ENCODE measurements around the gene VWA7. TPM values are rescaled to one million over a fixed set of nuclear protein-coding genes. Genes with fewer than 3 reads are reported as not detected.

VWA7 gene, protein sequence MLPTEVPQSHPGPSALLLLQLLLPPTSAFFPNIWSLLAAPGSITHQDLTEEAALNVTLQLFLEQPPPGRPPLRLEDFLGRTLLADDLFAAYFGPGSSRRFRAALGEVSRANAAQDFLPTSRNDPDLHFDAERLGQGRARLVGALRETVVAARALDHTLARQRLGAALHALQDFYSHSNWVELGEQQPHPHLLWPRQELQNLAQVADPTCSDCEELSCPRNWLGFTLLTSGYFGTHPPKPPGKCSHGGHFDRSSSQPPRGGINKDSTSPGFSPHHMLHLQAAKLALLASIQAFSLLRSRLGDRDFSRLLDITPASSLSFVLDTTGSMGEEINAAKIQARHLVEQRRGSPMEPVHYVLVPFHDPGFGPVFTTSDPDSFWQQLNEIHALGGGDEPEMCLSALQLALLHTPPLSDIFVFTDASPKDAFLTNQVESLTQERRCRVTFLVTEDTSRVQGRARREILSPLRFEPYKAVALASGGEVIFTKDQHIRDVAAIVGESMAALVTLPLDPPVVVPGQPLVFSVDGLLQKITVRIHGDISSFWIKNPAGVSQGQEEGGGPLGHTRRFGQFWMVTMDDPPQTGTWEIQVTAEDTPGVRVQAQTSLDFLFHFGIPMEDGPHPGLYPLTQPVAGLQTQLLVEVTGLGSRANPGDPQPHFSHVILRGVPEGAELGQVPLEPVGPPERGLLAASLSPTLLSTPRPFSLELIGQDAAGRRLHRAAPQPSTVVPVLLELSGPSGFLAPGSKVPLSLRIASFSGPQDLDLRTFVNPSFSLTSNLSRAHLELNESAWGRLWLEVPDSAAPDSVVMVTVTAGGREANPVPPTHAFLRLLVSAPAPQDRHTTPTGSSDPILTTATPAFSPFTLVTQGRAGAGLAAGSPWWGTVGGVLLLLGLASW
- total RNA-seq, result 0.09 TPM in 1 of 2 replicates, not detected in the other

DNA sequence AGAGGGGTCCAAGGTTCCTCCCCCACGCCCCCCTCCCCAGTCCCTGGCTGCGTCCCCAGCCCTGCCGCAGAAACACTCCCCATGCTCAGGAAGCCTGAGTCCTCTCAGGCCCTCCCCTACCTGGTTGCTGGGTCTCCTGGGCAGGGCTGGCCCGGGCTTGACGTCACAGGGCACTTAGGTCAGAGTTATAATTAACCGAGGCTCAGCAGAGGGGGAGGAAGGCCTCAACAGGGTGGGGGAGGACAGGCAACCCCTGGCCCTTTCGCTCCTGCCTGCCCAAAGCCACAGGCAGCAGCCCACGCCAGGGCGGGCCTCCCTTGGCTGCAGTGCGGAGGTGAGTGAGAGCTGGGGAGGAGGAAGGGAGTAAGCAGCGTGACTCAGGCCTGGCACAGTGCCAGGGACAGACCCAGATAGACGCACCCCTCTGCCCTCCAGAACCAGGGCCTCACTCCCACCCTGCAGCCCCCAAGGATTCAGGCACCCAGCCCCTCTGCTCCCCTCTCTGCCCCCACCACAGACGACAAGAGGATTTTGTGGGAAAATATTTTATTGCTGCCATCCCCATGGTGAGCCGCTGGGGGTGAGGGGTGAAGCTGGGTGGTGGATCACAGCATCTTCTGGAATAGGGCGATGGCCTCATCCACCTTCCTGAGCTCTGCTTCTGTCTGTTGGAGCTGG lies at the start of gene VWA7:
Gene VWA7, minus strand, starts transcription at position 340 of the 678 bp plus-strand sequence. CDS start 549 bp downstream, outside the sequence.

GRCh38 chr6:31815025-31815838 lies 38.1 kb upstream of the VWA7 start, which contains the start of the genes HSPA1A and HSPA1L:
Gene HSPA1A, plus strand, starts transcription at chr6:31815543. Its CDS starts 214 bp downstream, at chr6:31815757.
Gene HSPA1L, minus strand, starts transcription at chr6:31815283. Its CDS starts 3,311 bp downstream, at chr6:31811972.

DNA sequence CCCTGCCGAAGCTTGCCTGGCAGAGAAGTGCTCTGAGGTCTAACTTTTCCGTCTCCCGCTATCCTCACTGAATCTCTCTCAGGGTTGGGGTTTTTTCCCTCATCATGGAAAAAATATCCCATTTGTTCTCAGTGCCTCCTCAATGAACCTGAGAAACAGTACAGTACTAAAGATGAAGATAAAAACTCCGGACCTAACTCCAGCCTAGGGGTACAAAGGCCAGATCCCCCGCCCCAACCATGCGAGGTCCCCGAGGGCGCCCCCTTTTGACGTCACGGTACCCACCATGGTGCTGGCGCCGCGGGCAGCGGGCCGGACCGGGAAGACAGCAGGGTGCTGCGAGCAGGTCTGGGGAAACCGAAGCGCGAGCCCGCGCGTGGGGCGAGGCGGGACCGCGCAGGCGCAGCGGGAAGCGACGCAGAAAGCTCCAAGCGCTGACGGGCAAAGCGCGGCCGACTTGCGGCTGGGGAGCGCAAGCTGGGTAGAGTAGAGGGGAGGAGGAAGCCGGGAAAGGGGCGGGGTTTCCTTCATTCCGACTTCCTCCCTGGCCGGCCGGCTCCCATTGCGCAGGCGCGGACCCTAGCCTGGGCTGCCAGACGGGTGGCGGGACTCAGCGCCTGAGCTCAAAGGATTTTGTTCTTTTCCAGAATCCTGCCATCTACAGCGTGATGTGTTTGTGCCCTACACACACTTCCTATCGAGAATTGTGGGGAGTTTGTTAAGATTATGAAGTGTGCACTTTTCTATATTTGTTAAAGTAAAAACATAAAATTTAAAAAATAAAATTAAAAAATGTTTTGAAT lies 29.5 kb upstream of the VWA7 start, which contains the start of gene LSM2:
Gene LSM2, minus strand, starts transcription at position 497 of the 803 bp plus-strand sequence. Its CDS starts 209 bp downstream, at position 288.

DNA sequence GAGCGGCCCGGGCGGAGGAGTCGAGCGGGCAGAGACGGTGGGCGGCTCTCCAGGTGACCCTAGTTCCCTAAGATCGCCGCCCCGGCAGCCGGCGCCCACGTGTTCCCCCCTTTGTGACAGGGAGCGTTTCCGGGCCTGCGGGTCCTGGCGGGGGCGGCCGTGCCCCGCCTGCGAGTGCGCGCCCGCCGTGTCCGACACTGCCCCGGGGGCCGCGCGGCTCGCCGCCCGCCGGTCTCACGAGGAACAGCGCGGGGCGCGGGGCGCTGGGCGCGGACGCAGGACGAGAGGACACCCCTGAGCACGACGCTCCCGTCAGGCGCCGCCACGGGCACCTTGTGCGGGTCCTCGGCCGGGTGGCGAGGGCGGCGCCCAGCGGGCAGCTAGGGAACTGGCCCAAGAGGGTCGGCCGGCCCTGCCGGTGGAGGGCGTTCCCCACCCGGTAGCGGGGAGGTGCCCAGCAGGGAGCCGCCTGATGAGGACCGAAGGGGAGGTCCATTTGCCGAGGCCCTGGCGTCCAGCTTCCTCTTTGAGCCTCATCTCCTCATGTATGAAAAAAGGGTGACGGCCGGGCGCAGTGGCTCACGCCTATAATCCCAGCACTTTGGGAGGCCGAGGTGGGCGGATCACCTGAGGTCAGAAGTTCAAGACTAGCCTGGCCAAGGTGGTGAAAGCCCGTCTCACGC lies 18.6 kb upstream of the VWA7 start, which contains the start of gene VARS1:
Gene VARS1, minus strand, starts transcription at position 137 of the 683 bp plus-strand sequence. CDS start 535 bp downstream, outside the sequence.

DNA sequence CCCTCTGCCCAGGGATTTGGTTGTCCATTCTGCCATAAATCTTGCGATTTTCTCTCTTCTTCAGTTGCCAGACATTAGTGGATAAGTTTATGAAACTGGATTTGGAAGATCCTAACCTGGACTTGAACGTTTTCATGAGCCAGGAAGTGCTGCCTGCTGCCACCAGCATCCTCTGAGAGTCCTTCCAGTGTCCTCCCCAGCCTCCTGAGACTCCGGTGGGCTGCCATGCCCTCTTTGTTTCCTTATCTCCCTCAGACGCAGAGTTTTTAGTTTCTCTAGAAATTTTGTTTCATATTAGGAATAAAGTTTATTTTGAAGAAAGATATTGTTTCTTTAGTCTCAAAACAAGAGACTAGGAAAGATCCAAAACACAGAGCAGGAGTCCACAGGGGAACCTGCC lies 14.8 kb downstream of the VWA7 start, which contains the start of gene SAPCD1:
Gene SAPCD1, plus strand, starts transcription at position 301 of the 400 bp plus-strand sequence. CDS start 399 bp downstream, outside the sequence.

DNA sequence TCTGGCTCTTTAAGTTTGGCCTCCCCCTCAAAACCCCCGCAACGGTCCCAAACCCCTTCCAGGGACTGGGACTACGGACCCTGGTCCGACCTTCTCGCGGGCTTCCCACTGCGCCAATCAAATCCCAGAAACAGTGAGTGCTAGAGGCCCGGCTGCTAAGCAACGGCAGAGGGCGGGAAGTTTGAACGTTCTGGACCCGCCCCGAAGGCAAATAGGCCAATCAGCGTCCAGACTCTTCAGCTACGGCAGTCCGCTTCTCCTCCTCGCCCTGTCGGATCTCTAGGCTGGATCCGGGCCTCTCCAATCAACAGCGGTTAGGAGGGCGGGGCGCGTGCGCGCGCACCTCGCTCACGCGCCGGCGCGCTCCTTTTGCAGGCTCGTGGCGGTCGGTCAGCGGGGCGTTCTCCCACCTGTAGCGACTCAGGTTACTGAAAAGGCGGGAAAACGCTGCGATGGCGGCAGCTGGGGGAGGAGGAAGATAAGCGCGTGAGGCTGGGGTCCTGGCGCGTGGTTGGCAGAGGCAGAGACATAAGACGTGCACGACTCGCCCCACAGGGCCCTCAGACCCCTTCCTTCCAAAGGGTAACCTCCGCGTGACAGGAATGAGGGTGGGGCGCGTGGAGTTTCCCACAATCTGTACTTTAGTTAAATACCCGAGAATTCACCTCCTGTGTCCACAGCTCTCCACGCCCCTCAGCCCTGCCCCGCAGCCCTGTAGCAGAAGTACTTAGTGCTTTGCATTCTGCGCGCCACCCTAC lies 37.3 kb downstream of the VWA7 start, which contains the start of gene MSH5:
Gene MSH5, plus strand, starts transcription at position 367 of the 758 bp plus-strand sequence. CDS start 462 bp downstream, outside the sequence.

DNA sequence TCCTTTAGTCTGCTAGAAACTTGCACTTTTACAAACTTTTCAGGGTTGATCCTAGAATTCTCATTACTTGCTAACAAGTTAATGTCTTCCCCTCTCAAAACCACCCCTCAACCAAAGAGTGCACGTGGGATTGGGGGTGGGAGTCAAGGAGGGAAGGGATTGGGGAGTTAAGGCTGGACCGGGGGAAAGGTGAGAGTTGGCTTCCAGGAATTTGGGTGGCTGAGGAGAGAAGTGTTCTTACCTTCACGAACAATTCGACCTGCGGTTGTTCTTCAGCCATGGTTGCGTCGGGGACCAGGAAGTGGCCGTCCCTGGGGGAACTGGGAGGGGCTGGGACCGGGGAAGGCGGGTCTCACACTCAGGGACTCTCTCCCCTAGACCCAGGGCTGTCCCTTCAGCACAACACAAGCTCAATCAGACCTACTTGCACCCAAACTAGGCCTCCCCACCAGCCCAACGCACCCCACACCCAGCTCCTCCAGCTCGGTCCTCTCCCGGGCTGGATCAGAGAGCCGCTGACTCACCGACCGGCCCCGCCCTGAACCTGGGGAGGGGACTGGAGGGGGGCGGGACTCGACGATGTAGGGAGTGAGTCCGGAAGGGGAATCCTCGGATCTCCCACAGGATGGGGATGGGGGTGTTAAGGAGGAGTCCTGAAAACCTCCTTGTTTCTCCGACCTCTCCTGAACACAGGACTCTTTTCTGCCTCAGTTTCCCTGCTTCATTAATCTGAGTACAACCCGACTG lies 40.9 kb downstream of the VWA7 start, which contains the start of gene CLIC1:
Gene CLIC1, minus strand, starts transcription at position 510 of the 747 bp plus-strand sequence. Its CDS starts 230 bp downstream, at position 280.

DNA sequence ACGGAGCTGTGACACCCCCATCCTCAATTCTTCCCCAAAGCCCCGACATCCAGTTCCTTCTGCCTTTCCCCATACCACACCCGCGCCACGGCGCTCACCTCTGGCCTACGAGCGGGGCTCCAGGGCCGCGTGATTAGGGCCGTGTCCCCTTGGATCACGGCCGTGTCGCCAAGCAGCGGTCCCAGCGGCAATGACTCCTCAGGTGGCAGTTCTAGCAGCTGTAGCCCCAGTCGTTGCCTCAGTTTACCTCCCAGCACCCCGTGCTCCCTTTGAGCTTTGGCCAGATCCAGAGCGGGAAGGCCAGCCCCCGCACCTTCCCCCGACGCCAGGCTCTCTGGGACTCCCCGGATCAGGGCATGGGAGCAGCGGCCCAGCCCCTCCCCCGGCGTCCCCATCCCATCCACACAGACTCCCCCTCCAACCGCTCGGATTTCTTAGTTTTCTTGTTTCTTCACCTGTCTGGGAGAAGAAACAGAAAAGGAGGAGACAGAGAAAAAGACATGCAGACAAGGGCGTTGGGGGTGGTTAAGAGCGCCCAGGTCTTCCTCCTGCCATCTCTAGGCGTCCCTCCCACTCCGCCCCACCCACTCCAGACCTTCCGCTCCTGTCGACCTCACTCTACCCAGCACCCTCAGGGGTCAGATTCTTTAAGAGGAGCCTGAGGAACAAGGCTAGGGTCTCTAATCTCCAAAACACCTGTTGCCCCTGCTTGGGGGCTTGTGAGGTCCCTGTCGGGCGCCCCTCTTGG lies 48.2 kb downstream of the VWA7 start, which contains the start of gene DDAH2:
Gene DDAH2, minus strand, starts transcription at position 533 of the 748 bp plus-strand sequence. Its CDS starts 138 bp downstream, at position 395.

DNA sequence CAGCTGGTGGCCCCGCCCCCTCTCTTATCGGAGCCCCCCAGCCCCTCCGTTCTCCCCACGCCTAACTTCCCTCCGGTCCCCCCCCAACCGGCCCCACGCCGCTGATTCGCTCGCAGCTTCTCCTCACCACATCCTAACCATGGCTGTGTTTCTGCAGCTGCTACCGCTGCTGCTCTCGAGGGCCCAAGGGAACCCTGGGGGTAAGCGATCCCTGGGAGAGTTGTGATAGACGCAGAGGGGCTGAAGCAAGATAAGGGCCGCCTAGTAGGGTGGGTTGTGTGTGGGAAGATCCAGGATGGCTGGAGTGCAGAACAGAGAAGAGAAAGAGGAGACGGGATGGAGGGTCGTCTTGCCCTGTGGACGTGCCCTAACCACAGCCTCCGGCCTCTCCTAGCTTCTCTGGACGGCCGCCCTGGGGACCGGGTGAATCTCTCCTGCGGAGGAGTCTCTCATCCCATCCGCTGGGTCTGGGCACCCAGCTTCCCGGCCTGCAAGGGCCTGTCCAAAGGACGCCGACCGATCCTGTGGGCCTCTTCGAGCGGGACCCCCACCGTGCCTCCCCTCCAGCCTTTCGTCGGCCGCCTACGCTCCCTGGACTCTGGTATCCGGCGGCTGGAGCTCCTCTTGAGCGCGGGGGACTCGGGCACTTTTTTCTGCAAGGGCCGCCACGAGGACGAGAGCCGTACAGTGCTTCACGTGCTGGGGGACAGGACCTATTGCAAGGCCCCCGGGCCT lies 53.7 kb downstream of the VWA7 start, which contains the start of gene MPIG6B:
Gene MPIG6B, plus strand, starts transcription at position 129 of the 735 bp plus-strand sequence. Its CDS starts 11 bp downstream, at position 140.

GRCh38 chr6:31721351-31722020 lies 55.6 kb downstream of the VWA7 start, which contains the start of gene LY6G6C:
Gene LY6G6C, minus strand, starts transcription at chr6:31721746. Its CDS starts 67 bp downstream, at chr6:31721679.

Other genes starting within 250 kb of the VWA7 start
- gene MCCD1, start 248.4 kb downstream of the VWA7 start, total RNA-seq, result not detected in 2 replicates
- gene DDX39B, start 235.3 kb downstream of the VWA7 start, total RNA-seq, result 296 and 474 TPM in 2 replicates
- gene ATP6V1G2, start 230.7 kb downstream of the VWA7 start, total RNA-seq, result 0.36 and 0.66 TPM in 2 replicates
- 24.7 and 29.7 TPM in 2 replicates for gene NFKBIL1, start 229.7 kb downstream of the VWA7 start, total RNA-seq
- gene LTA, start 205.0 kb downstream of the VWA7 start, total RNA-seq, result not detected in 2 replicates
- gene TNF, start 201.8 kb downstream of the VWA7 start, total RNA-seq, result not detected in 2 replicates
- 2.1 and 2.3 TPM in 2 replicates for gene LTB, start 194.9 kb downstream of the VWA7 start, total RNA-seq
- gene LST1, start 191.1 kb downstream of the VWA7 start, total RNA-seq, result 0.72 and 1.0 TPM in 2 replicates
- not detected in 2 replicates for gene NCR3, start 184.3 kb downstream of the VWA7 start, total RNA-seq
- gene AIF1, start 162.1 kb downstream of the VWA7 start, total RNA-seq, result not detected in 2 replicates
- gene PRRC2A, start 156.6 kb downstream of the VWA7 start, total RNA-seq, result 31.2 and 39.4 TPM in 2 replicates
- 84.7 and 106 TPM in 2 replicates for gene BAG6, start 124.7 kb downstream of the VWA7 start, total RNA-seq
- 0.19 and 0.54 TPM in 2 replicates for gene APOM, start 121.4 kb downstream of the VWA7 start, total RNA-seq
- gene C6orf47, start 116.5 kb downstream of the VWA7 start, total RNA-seq, result 18.3 and 21.0 TPM in 2 replicates
- 11.3 and 11.6 TPM in 2 replicates for gene GPANK1, start 112.3 kb downstream of the VWA7 start, total RNA-seq
- gene CSNK2B, start 111.2 kb downstream of the VWA7 start, total RNA-seq, result 88.2 and 101 TPM in 2 replicates
- 2.2 and 3.6 TPM in 2 replicates for gene LY6G5B, start 107.4 kb downstream of the VWA7 start, total RNA-seq
- 1.1 and 1.3 TPM in 2 replicates for gene LY6G5C, start 96.3 kb downstream of the VWA7 start, total RNA-seq
- gene ABHD16A, start 74.0 kb downstream of the VWA7 start, total RNA-seq, result 49.1 and 57.8 TPM in 2 replicates
- not detected in 2 replicates for gene LY6G6F, start 70.5 kb downstream of the VWA7 start, total RNA-seq
- not detected in 2 replicates for gene LY6G6D, start 62.0 kb downstream of the VWA7 start, total RNA-seq
- not detected in 2 replicates for gene LY6G6C, start 55.6 kb downstream of the VWA7 start, total RNA-seq
- gene MPIG6B, start 54.0 kb downstream of the VWA7 start, total RNA-seq, result not detected in 2 replicates
- gene DDAH2, start 48.0 kb downstream of the VWA7 start, total RNA-seq, result 82.0 and 106 TPM in 2 replicates
- gene CLIC1, start 40.8 kb downstream of the VWA7 start, total RNA-seq, result 714 and 927 TPM in 2 replicates
- 3.7 and 4.6 TPM in 2 replicates for gene MSH5, start 37.3 kb downstream of the VWA7 start, total RNA-seq
- gene SAPCD1, start 14.7 kb downstream of the VWA7 start, total RNA-seq, result 0.81 and 1.3 TPM in 2 replicates
- 64.4 and 67.7 TPM in 2 replicates for gene VARS1, start 18.4 kb upstream of the VWA7 start, total RNA-seq
- 33.2 and 44.6 TPM in 2 replicates for gene LSM2, start 29.6 kb upstream of the VWA7 start, total RNA-seq
- 0.72 and 0.85 TPM in 2 replicates for gene HSPA1L, start 38.0 kb upstream of the VWA7 start, total RNA-seq
- gene HSPA1A, start 38.2 kb upstream of the VWA7 start, total RNA-seq, result 73.9 and 103 TPM in 2 replicates
- 73.8 and 84.7 TPM in 2 replicates for gene HSPA1B, start 50.4 kb upstream of the VWA7 start, total RNA-seq
- gene NEU1, start 85.5 kb upstream of the VWA7 start, total RNA-seq, result 38.6 and 40.2 TPM in 2 replicates
- under 0.01 TPM in 1 of 2 replicates, not detected in the other for gene SLC44A4, start 101.7 kb upstream of the VWA7 start, total RNA-seq
- gene EHMT2, start 120.4 kb upstream of the VWA7 start, total RNA-seq, result 54.2 and 56.9 TPM in 2 replicates
- 4.2 and 6.8 TPM in 2 replicates for gene ZBTB12, start 124.8 kb upstream of the VWA7 start, total RNA-seq
- 0.19 TPM in 1 of 2 replicates, not detected in the other for gene C2, start 150.4 kb upstream of the VWA7 start, total RNA-seq
- 0.90 and 4.7 TPM in 2 replicates for gene CFB, start 168.8 kb upstream of the VWA7 start, total RNA-seq
- gene NELFE, start 181.6 kb upstream of the VWA7 start, total RNA-seq, result 99.7 and 109 TPM in 2 replicates
- gene SKIC2, start 181.8 kb upstream of the VWA7 start, total RNA-seq, result 40.9 and 43.4 TPM in 2 replicates
- 7.8 and 11.1 TPM in 2 replicates for gene DXO, start 194.8 kb upstream of the VWA7 start, total RNA-seq
- 0.99 and 2.0 TPM in 2 replicates for gene C4A, start 204.7 kb upstream of the VWA7 start, total RNA-seq
- gene C4B, start 237.5 kb upstream of the VWA7 start, total RNA-seq, result 0.63 and 1.8 TPM in 2 replicates